Measurements from ENCODE around the gene NES. TPM values are rescaled to one million over a fixed set of nuclear protein-coding genes. Genes with fewer than 3 reads are reported as not detected.
A peak's percentile ranks its signal among the peaks of the same experiment; 100 is the strongest.

Gene NES
- total RNA-seq, 2 donors from 2014 or later = 65.8 to 103 TPM

GRCh38 chr1:156671804-156672203, 5.4 kb downstream of the NES start:
- TF ChIP-seq, protein P1, sequence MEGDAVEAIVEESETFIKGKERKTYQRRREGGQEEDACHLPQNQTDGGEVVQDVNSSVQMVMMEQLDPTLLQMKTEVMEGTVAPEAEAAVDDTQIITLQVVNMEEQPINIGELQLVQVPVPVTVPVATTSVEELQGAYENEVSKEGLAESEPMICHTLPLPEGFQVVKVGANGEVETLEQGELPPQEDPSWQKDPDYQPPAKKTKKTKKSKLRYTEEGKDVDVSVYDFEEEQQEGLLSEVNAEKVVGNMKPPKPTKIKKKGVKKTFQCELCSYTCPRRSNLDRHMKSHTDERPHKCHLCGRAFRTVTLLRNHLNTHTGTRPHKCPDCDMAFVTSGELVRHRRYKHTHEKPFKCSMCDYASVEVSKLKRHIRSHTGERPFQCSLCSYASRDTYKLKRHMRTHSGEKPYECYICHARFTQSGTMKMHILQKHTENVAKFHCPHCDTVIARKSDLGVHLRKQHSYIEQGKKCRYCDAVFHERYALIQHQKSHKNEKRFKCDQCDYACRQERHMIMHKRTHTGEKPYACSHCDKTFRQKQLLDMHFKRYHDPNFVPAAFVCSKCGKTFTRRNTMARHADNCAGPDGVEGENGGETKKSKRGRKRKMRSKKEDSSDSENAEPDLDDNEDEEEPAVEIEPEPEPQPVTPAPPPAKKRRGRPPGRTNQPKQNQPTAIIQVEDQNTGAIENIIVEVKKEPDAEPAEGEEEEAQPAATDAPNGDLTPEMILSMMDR (conservative IDR thresholded peaks at IDR 0.05) = no peak
- Histone ChIP-seq H3K4me1 (ENCODE audit: control insufficient read depth, insufficient read depth, low read length) (peaks cover 21% of the 10 kb centered on the region), H3K9ac (ENCODE audit: extremely low read depth, low read length, poor library complexity, severe bottlenecking) (no peak overlapping the region), H3K27me3 (ENCODE audit: control insufficient read depth, insufficient read depth, low read length, poor library complexity, severe bottlenecking) (no peaks in the 10 kb centered on the region), H3K36me3 (ENCODE audit: control insufficient read depth, insufficient read depth, low read length) (peaks cover 19% of the 10 kb centered on the region), H3K27ac (ENCODE audit: low read depth, low read length) (no peak overlapping the region), H3K4me3 (ENCODE audit: low read length) (no peak overlapping the region), H3K9me3 (ENCODE audit: control insufficient read depth, low read length) (no peaks in the 10 kb centered on the region)
- DNase-seq = no peak
- no peak overlapping the region for H3K27ac Mint-ChIP-seq
- no peaks in the 10 kb centered on the region for H3K9me3 Mint-ChIP-seq
- peaks cover 50% of the 10 kb centered on the region for H3K4me1 Mint-ChIP-seq
- no peaks in the 10 kb centered on the region for H3K27me3 Mint-ChIP-seq (ENCODE audit: insufficient read depth)
- H3K36me3 Mint-ChIP-seq (ENCODE audit: low read depth) = peaks cover 29% of the 10 kb centered on the region
- H3K4me3 Mint-ChIP-seq = no peak overlapping the region
- WGBS, 2 experiments (ENCODE audit: insufficient coverage in 1 of 2, insufficient read length in 1 of 2) = 94 to 97% methylated on average over 2 of the region's 2 CpGs

- DNase-seq = peak; percentile 65
- H3K4me1 ChIP-seq (ENCODE audit: control insufficient read depth, insufficient read depth, low read length) = peaks cover 19% of the 10 kb centered on the region
- H3K9me3 ChIP-seq (ENCODE audit: control insufficient read depth, low read length) = no peaks in the 10 kb centered on the region
- peaks cover 19% of the 10 kb centered on the region for H3K36me3 ChIP-seq (ENCODE audit: control insufficient read depth, insufficient read depth, low read length)
- no peak overlapping the region for H3K4me3 ChIP-seq (ENCODE audit: low read length)
- H3K27ac Mint-ChIP-seq = no peak overlapping the region
- peaks cover 53% of the 10 kb centered on the region for H3K4me1 Mint-ChIP-seq
- H3K36me3 Mint-ChIP-seq (ENCODE audit: low read depth) = peaks cover 29% of the 10 kb centered on the region
- no peaks in the 10 kb centered on the region for H3K27me3 ChIP-seq (ENCODE audit: control insufficient read depth, insufficient read depth, low read length, poor library complexity, severe bottlenecking)
- H3K27me3 Mint-ChIP-seq (ENCODE audit: insufficient read depth) = no peaks in the 10 kb centered on the region
- peak overlapping the region; percentile 84 for H3K27ac ChIP-seq (ENCODE audit: low read depth, low read length)
- H3K9ac ChIP-seq (ENCODE audit: extremely low read depth, low read length, poor library complexity, severe bottlenecking) = no peak overlapping the region
- WGBS, 2 experiments (ENCODE audit: insufficient coverage in 1 of 2, insufficient read length in 1 of 2) = 69 to 100% methylated on average over 1 to 4 of the region's 4 CpGs
- TF ChIP-seq, protein P1 (conservative IDR thresholded peaks at IDR 0.05) = no peak
- H3K4me3 Mint-ChIP-seq = no peak overlapping the region
- no peaks in the 10 kb centered on the region for H3K9me3 Mint-ChIP-seq
Measured at GRCh38 chr1:156670791-156671190, 6.4 kb downstream of the NES start.

DNA sequence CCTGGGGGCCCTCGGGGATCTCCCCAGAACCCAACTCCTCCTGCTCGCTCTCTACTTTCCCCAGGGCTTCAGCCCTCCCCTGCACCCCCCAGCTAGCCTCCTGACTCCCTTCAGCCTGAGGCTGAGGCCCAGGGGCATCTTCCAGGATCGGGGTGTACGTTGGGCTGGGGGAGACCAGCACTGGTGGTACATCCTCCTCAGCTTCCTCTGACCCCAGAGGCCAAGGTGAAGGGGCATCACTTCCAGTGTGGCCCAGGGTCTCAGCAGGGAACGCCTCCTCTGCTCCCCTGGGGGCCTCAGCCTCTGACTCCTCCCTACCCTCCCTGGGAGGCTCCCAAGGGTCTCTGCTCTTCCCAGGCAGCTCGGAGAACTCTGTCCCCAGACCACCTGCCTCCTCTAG, 6.8 kb downstream of the NES start:
- whole genome bisulfite sequencing, 2 experiments (ENCODE audit: insufficient coverage in 1 of 2, insufficient read length in 1 of 2) = 85 to 100% methylated on average over 4 to 6 of the region's 6 CpGs

More for the DNA sequence above, 6.8 kb downstream of the NES start:
- Histone ChIP-seq H3K36me3 (ENCODE audit: control insufficient read depth, insufficient read depth, low read length) (peaks cover 19% of the 10 kb centered on the region), H3K9ac (ENCODE audit: extremely low read depth, low read length, poor library complexity, severe bottlenecking) (no peak overlapping the region), H3K27me3 (ENCODE audit: control insufficient read depth, insufficient read depth, low read length, poor library complexity, severe bottlenecking) (no peaks in the 10 kb centered on the region), H3K27ac (ENCODE audit: low read depth, low read length) (peak overlapping the region; percentile 84), H3K4me1 (ENCODE audit: control insufficient read depth, insufficient read depth, low read length) (peaks cover 18% of the 10 kb centered on the region), H3K4me3 (ENCODE audit: low read length) (no peak overlapping the region), H3K9me3 (ENCODE audit: control insufficient read depth, low read length) (no peaks in the 10 kb centered on the region)
- TF ChIP-seq, protein P1 (conservative IDR thresholded peaks at IDR 0.05) = no peak
- peak; percentile 65 for DNase-seq
- H3K27ac Mint-ChIP-seq = no peak overlapping the region
- H3K4me3 Mint-ChIP-seq = no peak overlapping the region
- H3K36me3 Mint-ChIP-seq (ENCODE audit: low read depth) = peaks cover 29% of the 10 kb centered on the region
- H3K9me3 Mint-ChIP-seq = no peaks in the 10 kb centered on the region
- H3K4me1 Mint-ChIP-seq = peaks cover 53% of the 10 kb centered on the region
- no peaks in the 10 kb centered on the region for H3K27me3 Mint-ChIP-seq (ENCODE audit: insufficient read depth)

All from endodermal cell (in vitro differentiated cells).